Endodermal cell (in vitro differentiated cells): ENCODE data around the gene HMG20B. TPM values are rescaled to one million over a fixed set of nuclear protein-coding genes. Genes with fewer than 3 reads are reported as not detected.

Experiments
- DNase-seq: peaks from one replicate; pipeline ENCODE4 v3.0.0-alpha.2; 2017
- H3K27ac ChIP-seq: 2 replicates; pipeline ENCODE4 v1.5.1; 2013; ENCODE audit warnings: mild to moderate bottlenecking, low read depth, low read length, moderate library complexity
- H3K27me3 ChIP-seq: 2 replicates; pipeline ENCODE4 v1.6.1; 2013; ENCODE audit warnings: mild to moderate bottlenecking, low read length, moderate library complexity; ENCODE audit not compliant: insufficient read depth, control insufficient read depth, poor library complexity, severe bottlenecking
- H3K36me3 ChIP-seq: 2 replicates; pipeline ENCODE4 v1.7.0; 2013; ENCODE audit warnings: mild to moderate bottlenecking, low read length, moderate library complexity; ENCODE audit not compliant: control insufficient read depth, insufficient read depth
- H3K4me1 ChIP-seq: one replicate; pipeline ENCODE4 v1.7.0; 2013; ENCODE audit warnings: low read length; ENCODE audit not compliant: control insufficient read depth, insufficient read depth
- H3K4me3 ChIP-seq: 2 replicates; pipeline ENCODE4 v1.5.1; 2013; ENCODE audit warnings: mild to moderate bottlenecking, low read length, moderate library complexity
- H3K9ac ChIP-seq: 2 replicates; pipeline ENCODE4 v1.6.1; 2013; ENCODE audit warnings: mild to moderate bottlenecking, low read length, moderate library complexity; ENCODE audit not compliant: poor library complexity, severe bottlenecking; ENCODE audit errors: extremely low read depth
- H3K9me3 ChIP-seq: 2 replicates; pipeline ENCODE4 v1.6.1; 2013; ENCODE audit warnings: mild to moderate bottlenecking, low read length, moderate library complexity; ENCODE audit not compliant: control insufficient read depth
- H3K27ac Mint-ChIP-seq: 2 replicates; pipeline ENCODE4 v1.8.0; 2020; ENCODE audit warnings: mixed read lengths
- H3K27me3 Mint-ChIP-seq: 2 replicates; pipeline ENCODE4 v1.8.0; 2021; ENCODE audit warnings: mild to moderate bottlenecking, mixed read lengths; ENCODE audit not compliant: insufficient read depth
- H3K36me3 Mint-ChIP-seq: 2 replicates; pipeline ENCODE4 v1.8.0; 2020; ENCODE audit warnings: low read depth, mixed read lengths
- H3K4me1 Mint-ChIP-seq: 2 replicates; pipeline ENCODE4 v1.8.0; 2020; ENCODE audit warnings: mixed read lengths
- H3K4me3 Mint-ChIP-seq: 2 replicates; pipeline ENCODE4 v1.8.0; 2020; ENCODE audit warnings: mild to moderate bottlenecking, moderate library complexity, mixed read lengths
- H3K9me3 Mint-ChIP-seq: 2 replicates; pipeline ENCODE4 v1.8.0; 2020; ENCODE audit warnings: mild to moderate bottlenecking, mixed read lengths
- CTCF ChIP-seq: fragments of 200-600 bp; sonication (generic); conservative IDR thresholded peaks from 2 replicates; pipeline ENCODE4 v1.5.0; 2021; ENCODE audit warnings: antibody characterized with exemption, mild to moderate bottlenecking
- WGBS, 2 experiments: methylation state at CpG; one replicate each; pipeline versions ENCODE4 v1.1.5 to v1.1.7; 2013; ENCODE audit warnings: missing lambda C conversion rate in 2 of 2, mixed read lengths in 1 of 2; ENCODE audit not compliant: insufficient coverage in 1 of 2, insufficient read length in 1 of 2; 5-methylcytosine and 5-hydroxymethylcytosine counted together
- total RNA-seq, 2 donors: library from RNA; stranded (reverse); fragmentation: NEBNext Ultra II Directional in 1 of 2; extraction: Animal tissue kit (Norgen Biotek cat#: 25700) in 1 of 2; gene quantifications; 2 replicates in 1 of 2; 3 replicates in 1 of 2; pipeline ENCODE4 v1.2.1, GENCODE V29; 2021

Gene HMG20B
- total RNA-seq, 2 donors from 2014 or later, result 80.7 to 102 TPM

DNA sequence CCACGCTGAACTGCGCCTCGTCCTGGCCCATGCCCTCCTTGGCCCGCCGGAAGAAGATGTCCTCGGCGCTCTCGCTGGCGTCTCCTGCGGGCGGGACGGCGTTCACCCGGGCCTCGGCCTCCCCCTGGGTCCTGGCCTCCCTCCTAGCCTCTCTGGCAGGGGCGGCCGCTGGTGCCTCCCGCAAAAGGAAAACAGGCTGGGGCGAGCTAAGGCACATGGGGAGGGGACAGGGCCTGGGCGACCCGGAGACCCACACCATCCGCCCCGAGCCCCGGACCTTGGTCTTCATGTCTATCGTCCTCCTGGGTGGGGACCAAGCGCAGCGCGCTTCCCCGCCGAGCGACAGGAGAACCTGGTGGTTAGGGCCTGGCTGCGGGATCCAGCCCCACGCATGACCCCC lies 39.6 kb downstream of the HMG20B start:
- Histone ChIP-seq H3K4me3 (no peak overlapping the region), H3K9ac (no peak overlapping the region), H3K36me3 (peaks cover 7% of the 10 kb centered on the region), H3K27ac (no peak overlapping the region), H3K4me1 (no peaks in the 10 kb centered on the region), H3K27me3 (no peaks in the 10 kb centered on the region), H3K9me3 (no peaks in the 10 kb centered on the region)
- no peak for TF ChIP-seq CTCF
- 94 to 96% methylated on average over 28 to 33 of the region's 33 CpGs for WGBS, 2 experiments
- H3K4me3 Mint-ChIP-seq, result no peak overlapping the region
- peaks cover 21% of the 10 kb centered on the region for H3K36me3 Mint-ChIP-seq
- H3K27ac Mint-ChIP-seq, result no peak overlapping the region
- H3K9me3 Mint-ChIP-seq, result no peaks in the 10 kb centered on the region
- peaks cover under 1% of the 10 kb centered on the region for H3K27me3 Mint-ChIP-seq
- H3K4me1 Mint-ChIP-seq, result peaks cover 3% of the 10 kb centered on the region
- DNase-seq, result no peak

DNA sequence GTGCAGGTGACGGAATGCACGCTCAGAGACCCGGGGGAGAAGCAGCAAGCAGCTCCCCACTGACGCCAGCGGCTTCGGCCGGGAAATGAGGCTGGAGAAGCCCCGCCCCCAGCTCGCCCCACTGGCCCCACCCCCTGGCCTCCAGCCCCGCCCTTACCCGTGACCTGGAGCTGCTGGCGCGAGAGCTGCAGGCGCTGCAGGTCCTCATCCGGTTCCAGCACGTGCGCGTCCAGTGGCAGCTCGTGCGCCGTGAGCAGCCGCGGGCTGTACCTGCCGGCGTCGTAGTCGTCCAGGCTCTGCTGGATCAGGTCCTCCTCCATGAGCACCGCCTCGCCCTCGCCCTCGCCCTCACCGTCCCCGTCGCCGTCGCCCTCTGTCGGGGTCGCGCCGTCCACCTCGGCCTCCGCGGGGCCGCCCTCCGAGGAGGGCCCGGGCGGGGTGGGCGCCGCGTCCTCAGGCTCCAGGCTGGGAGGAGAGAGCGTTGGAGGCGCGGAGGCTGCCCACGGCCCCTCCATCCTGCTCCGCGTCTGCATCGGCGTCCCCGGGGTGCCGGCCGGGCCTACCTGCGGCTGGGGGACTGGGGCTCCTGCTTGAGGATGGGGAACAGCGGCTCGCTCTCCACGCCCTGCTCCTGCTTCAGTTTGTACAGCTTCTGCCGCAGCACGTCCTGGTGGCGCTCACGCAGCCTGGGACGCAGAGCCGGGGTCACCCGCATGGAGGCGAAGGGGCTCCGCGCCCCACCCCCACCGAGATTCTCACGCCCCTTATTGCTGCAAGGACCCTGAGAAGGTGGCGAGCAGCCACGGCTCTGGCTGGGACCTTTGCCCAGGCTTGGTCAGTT lies 40.4 kb downstream of the HMG20B start:
- Histone ChIP-seq H3K36me3 (peaks cover 7% of the 10 kb centered on the region), H3K27me3 (no peaks in the 10 kb centered on the region), H3K27ac (no peak overlapping the region), H3K4me3 (no peak overlapping the region), H3K4me1 (no peaks in the 10 kb centered on the region), H3K9me3 (no peaks in the 10 kb centered on the region), H3K9ac (no peak overlapping the region)
- H3K4me3 Mint-ChIP-seq, result no peak overlapping the region
- H3K36me3 Mint-ChIP-seq, result peaks cover 21% of the 10 kb centered on the region
- H3K27me3 Mint-ChIP-seq, result no peaks in the 10 kb centered on the region
- H3K27ac Mint-ChIP-seq, result no peak overlapping the region
- no peak for TF ChIP-seq CTCF
- DNase-seq, result peak; percentile 89
- H3K4me1 Mint-ChIP-seq, result no peaks in the 10 kb centered on the region
- H3K9me3 Mint-ChIP-seq, result no peaks in the 10 kb centered on the region
- 85 to 91% methylated on average over 37 to 79 of the region's 79 CpGs for WGBS, 2 experiments

DNA sequence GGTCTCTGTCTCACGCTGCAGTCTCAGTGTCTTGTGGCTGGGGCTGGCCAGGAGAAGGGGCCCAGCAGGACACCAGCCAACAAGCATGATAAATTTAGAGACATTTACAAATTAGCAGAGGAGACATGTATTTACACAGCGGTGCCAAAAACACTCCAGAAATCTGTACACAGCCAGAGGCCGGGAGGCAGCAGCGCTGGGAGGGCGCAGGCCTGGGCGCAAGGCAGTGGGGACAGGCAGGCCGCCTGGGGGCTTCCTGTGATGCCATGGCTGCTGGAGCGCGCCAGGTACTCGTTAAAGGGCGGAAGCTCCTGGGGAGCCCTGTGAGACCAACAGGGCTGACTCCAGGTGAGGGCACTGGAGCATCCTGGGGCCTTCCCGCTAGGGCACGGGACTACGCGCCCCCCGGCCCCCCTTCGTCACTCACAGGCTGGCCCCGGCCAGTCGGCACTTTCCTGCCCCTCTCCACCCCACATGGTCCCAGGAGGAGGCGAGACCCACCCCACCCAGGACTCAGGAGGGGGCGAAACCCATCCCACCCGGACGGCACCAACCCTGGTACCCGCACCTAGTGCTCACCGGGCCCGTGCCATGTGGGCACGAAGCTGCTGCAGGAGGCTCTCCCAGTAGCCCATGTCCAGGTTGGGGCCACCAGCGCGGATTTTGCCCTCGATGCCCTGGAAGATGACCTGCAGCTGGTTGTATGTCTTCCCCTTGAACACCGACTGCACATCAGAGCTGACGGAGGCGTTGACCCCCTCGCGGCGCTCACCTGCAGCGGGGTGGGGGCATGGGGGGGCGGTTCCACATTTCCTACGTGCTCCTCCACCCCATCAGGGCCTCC lies 41.3 kb downstream of the HMG20B start:
- 94 to 95% methylated on average over 26 to 39 of the region's 39 CpGs for WGBS, 2 experiments
- Histone ChIP-seq H3K36me3 (peaks cover 11% of the 10 kb centered on the region), H3K9ac (no peak overlapping the region), H3K27ac (no peak overlapping the region), H3K27me3 (no peaks in the 10 kb centered on the region), H3K4me3 (no peak overlapping the region), H3K4me1 (no peaks in the 10 kb centered on the region), H3K9me3 (no peaks in the 10 kb centered on the region)
- Mint-ChIP-seq H3K9me3 (no peaks in the 10 kb centered on the region), H3K4me3 (no peak overlapping the region), H3K4me1 (no peaks in the 10 kb centered on the region), H3K36me3 (peaks cover 21% of the 10 kb centered on the region), H3K27ac (no peak overlapping the region), H3K27me3 (no peaks in the 10 kb centered on the region)
- TF ChIP-seq CTCF, result no peak
- DNase-seq, result no peak
